Ishikawa (cell line): Measurements from ENCODE around the gene SRF.

Experiments
- CEBPB ChIP-seq: IDR thresholded peaks from 2 replicates; pipeline ENCODE4 v1.6.1; 2012
- CREB1 ChIP-seq: IDR thresholded peaks from 2 replicates; pipeline ENCODE4 v1.6.1; 2012; ENCODE audit warnings: low read depth
- EGR1 ChIP-seq: IDR thresholded peaks from 2 replicates; pipeline ENCODE4 v1.6.1; 2012
- EP300 ChIP-seq: IDR thresholded peaks from 2 replicates; pipeline ENCODE4 v1.6.1; 2012; ENCODE audit warnings: borderline replicate concordance
- FOXM1 ChIP-seq: IDR thresholded peaks from 2 replicates; pipeline ENCODE4 v1.6.1; 2012; ENCODE audit warnings: low read depth, borderline replicate concordance
- MAX ChIP-seq: IDR thresholded peaks from 2 replicates; pipeline ENCODE4 v1.6.1; 2012
- NFIC ChIP-seq: IDR thresholded peaks from 2 replicates; pipeline ENCODE4 v1.6.1; 2012
- RAD21 ChIP-seq: IDR thresholded peaks from 2 replicates; pipeline ENCODE4 v1.6.1; 2012; ENCODE audit warnings: low read depth
- REST ChIP-seq: IDR thresholded peaks from 2 replicates; pipeline ENCODE4 v1.6.1; 2012; ENCODE audit warnings: low read depth, mild to moderate bottlenecking
- TCF12 ChIP-seq: IDR thresholded peaks from 2 replicates; pipeline ENCODE4 v1.6.1; 2012; ENCODE audit warnings: low read depth
- TEAD4 ChIP-seq: IDR thresholded peaks from 2 replicates; pipeline ENCODE4 v1.6.1; 2012
- YY1 ChIP-seq: IDR thresholded peaks from 2 replicates; pipeline ENCODE4 v1.6.1; 2012; ENCODE audit warnings: low read depth
- ZBTB7A ChIP-seq: IDR thresholded peaks from 2 replicates; pipeline ENCODE4 v1.6.1; 2012; ENCODE audit warnings: low read depth
- TF ChIP-seq, protein P1 (sequence below): IDR thresholded peaks from 2 replicates; pipeline ENCODE4 v1.6.1; 2012

Gene SRF

DNA sequence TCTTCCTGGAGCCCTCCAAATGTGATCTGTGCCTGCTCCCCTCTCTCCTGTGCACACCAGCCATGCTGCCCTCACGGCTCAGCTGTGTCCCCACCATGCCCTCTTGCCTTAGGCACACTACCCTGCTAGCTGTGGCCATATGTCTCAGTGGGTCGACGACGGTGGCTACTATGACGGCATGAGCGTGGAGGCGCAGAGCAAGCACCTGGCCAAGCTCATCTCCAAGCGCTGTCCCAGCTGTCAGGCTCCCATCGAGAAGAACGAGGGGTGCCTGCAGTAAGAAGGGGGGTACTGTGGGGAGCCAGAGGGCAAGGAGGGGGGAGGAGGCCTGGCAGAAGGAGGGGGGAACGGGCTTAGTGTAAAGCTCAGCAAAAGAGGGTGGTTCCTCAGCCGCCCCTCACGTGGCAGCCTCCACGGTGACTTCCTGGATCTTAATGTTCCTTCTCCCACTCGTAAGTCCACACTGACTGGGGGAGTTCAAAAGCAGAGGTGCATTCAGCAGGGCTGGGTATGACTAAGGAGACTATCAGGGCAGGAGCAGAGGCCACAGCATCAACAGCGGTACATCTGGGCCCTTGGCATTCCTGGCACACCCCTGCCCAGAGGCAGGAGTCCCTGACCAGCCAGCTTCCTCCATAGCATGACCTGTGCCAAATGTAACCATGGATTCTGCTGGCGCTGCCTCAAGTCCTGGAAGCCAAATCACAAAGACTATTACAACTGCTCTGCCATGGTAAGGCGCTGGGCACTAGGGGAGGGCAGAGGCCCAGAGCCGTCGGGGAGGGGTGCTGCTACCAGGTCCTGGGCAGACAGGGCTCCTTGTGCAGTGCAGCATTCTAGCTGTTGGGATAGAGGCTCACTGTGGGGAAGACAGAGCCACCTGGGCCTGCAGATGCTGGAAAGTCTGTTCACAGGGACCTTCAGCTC lies 50.2 kb downstream of the SRF start:
- TF ChIP-seq RAD21 (no peak), YY1 (no peak), CEBPB (no peak), EGR1 (no peak), EP300 (no peak), CREB1 (no peak), NFIC (no peak), FOXM1 (no peak), TEAD4 (no peak), TCF12 (no peak)
- TF ChIP-seq, protein P1, sequence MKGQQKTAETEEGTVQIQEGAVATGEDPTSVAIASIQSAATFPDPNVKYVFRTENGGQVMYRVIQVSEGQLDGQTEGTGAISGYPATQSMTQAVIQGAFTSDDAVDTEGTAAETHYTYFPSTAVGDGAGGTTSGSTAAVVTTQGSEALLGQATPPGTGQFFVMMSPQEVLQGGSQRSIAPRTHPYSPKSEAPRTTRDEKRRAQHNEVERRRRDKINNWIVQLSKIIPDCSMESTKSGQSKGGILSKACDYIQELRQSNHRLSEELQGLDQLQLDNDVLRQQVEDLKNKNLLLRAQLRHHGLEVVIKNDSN = no peak

GRCh38 chr6:43222418-43223059 lies 51.5 kb downstream of the SRF start:
- TF ChIP-seq NFIC (no peak), ZBTB7A (no peak), RAD21 (no peak), FOXM1 (no peak), CREB1 (no peak), EP300 (no peak), TCF12 (no peak), REST (no peak), TEAD4 (no peak), EGR1 (no peak), MAX (no peak)
- TF ChIP-seq, protein P1 = no peak

GRCh38 chr6:43223175-43223574 lies 52.1 kb downstream of the SRF start:
- TF ChIP-seq REST (no peak), EGR1 (no peak), EP300 (no peak), YY1 (no peak), ZBTB7A (no peak), RAD21 (no peak), FOXM1 (no peak), CEBPB (no peak), TCF12 (no peak), CREB1 (no peak), TEAD4 (no peak), NFIC (no peak)
- TF ChIP-seq, protein P1 = no peak

- TF ChIP-seq TCF12 (no peak), YY1 (no peak)
Measured at GRCh38 chr6:43226192-43226851, 55.3 kb downstream of the SRF start.
